ENCODE results near the gene MUC5AC. TPM values are rescaled to one million over a fixed set of nuclear protein-coding genes. Genes with fewer than 3 reads are reported as not detected.
A peak's percentile ranks its signal among the peaks of the same experiment; 100 is the strongest.

The MUC5AC gene
- total RNA-seq, 4 donors from 2014 or later: not detected

DNA sequence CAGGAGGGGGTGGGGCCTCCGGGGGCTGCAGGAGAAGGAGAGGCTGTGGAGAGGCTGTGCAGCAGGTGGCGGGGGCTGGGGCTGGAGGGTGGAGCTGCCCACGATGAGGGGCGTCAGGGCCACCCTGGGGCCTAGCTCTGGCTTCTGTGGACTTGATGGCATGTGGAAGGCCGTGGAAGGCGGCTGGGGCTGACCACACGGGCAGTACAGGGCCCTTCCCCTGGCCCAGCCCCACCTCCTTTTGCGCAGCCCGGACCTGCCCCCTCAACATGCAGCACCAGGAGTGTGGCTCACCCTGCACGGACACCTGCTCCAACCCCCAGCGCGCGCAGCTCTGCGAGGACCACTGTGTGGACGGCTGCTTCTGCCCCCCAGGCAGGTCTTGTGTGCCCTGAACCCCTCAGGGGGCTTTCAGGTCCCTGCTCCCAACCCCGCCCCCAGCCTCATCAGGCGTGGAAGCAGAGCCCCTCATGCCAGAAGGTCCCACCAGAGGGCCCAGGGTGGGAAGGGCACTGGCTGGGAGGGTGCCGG is 71.2 kb downstream of the MUC5AC start:
- H3K27ac ChIP-seq: peak overlapping the region in 1 of 4 donors; percentile 47
- H3K4me3 ChIP-seq: no peak overlapping the region
- intact Hi-C loops (cut with DNase I; ENCODE audit: low total_unique reads): no loop called here
- H3K9me3 ChIP-seq: no peaks in the 10 kb centered on the region
- no peak for TF ChIP-seq EP300 (IDR thresholded peaks at IDR 0.05; ENCODE audit: low read depth)
- in situ Hi-C loops (cut with MboI; ENCODE audit: low pct_ligation_motif_present in 1 of 4, low pct_unique_long_range_greater_than_20kb in 1 of 4, low sequenced_read_pairs in 3 of 4): no loop called here
- H3K36me3 ChIP-seq: no peaks in the 10 kb centered on the region
- peaks cover 7 to 44% (median 37%) of the 10 kb centered on the region in 4 donors for H3K4me1 ChIP-seq
- WGBS, 2 donors (ENCODE audit: low coverage in 1 of 2): 69% methylated on average over 16 of the region's 18 CpGs; no CpG with 5 or more reads in 1 of the 2 donors
- no peaks in the 10 kb centered on the region for H3K27me3 ChIP-seq
- peak; percentile 9 for DNase-seq

DNA sequence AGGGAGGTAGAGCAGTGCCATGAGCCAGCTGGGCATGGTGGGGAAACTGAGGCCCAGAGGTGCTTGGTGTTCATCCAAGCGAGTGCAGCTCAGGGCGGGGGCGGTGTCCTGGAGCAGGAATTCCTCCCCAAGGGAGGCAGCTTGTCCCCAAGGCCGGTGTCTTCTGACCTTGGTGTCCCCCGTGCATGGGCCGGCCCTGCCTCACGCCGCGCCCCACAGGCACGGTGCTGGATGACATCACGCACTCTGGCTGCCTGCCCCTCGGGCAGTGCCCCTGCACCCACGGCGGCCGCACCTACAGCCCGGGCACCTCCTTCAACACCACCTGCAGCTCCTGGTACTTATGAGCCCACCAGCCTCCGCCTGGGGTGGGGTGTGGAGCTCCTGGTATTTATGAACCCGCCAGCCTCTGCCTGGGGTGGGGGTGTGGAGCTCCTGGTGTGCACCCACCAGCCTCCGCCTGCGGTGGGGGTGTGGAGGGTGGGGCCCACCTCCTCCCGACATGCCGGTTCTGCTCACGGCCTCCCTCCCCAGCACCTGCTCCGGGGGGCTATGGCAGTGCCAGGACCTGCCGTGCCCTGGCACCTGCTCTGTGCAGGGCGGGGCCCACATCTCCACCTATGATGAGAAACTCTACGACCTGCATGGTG is 71.8 kb downstream of the MUC5AC start:
- intact Hi-C loops (cut with DNase I; ENCODE audit: low total_unique reads): no loop called here
- Histone ChIP-seq H3K9me3 (no peaks in the 10 kb centered on the region), H3K27me3 (no peaks in the 10 kb centered on the region), H3K4me1 (peaks cover 7 to 47% (median 38%) of the 10 kb centered on the region in 4 donors), H3K36me3 (no peaks in the 10 kb centered on the region), H3K27ac (peak overlapping the region in 1 of 4 donors; percentile 47), H3K4me3 (no peak overlapping the region)
- DNase-seq: peak; percentile 68
- WGBS, 2 donors (ENCODE audit: low coverage in 1 of 2): 62% methylated on average over 21 of the region's 27 CpGs; no CpG with 5 or more reads in 1 of the 2 donors
- TF ChIP-seq EP300 (IDR thresholded peaks at IDR 0.05; ENCODE audit: low read depth): no peak
- TF ChIP-seq POLR2A (IDR thresholded peaks at IDR 0.05): no peak
- TF ChIP-seq POLR2AphosphoS5 (IDR thresholded peaks at IDR 0.05): no peak
- TF ChIP-seq, protein P1, sequence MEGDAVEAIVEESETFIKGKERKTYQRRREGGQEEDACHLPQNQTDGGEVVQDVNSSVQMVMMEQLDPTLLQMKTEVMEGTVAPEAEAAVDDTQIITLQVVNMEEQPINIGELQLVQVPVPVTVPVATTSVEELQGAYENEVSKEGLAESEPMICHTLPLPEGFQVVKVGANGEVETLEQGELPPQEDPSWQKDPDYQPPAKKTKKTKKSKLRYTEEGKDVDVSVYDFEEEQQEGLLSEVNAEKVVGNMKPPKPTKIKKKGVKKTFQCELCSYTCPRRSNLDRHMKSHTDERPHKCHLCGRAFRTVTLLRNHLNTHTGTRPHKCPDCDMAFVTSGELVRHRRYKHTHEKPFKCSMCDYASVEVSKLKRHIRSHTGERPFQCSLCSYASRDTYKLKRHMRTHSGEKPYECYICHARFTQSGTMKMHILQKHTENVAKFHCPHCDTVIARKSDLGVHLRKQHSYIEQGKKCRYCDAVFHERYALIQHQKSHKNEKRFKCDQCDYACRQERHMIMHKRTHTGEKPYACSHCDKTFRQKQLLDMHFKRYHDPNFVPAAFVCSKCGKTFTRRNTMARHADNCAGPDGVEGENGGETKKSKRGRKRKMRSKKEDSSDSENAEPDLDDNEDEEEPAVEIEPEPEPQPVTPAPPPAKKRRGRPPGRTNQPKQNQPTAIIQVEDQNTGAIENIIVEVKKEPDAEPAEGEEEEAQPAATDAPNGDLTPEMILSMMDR (IDR thresholded peaks at IDR 0.05): no peak
- in situ Hi-C loops (cut with MboI; ENCODE audit: low pct_ligation_motif_present in 1 of 4, low pct_unique_long_range_greater_than_20kb in 1 of 4, low sequenced_read_pairs in 3 of 4): no loop called here

DNA sequence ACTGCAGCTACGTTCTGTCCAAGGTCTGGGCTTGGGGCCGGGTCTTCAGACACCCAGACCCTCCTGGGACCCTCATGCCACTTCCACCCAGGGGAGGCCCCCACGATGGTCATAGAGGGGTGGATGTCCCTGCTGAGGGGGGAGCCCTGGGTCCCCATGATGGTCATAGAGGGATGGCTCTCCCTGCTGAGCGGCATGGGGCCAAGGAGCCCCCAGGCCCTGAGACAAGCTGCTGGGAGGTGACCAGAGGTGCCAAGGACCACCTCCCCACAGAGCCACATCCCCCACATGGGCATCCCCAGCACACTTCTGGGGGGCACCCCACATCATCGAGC is 72.3 kb downstream of the MUC5AC start:
- in situ Hi-C loops (cut with MboI; ENCODE audit: low pct_ligation_motif_present in 1 of 4, low pct_unique_long_range_greater_than_20kb in 1 of 4, low sequenced_read_pairs in 3 of 4): no loop called here
- H3K9me3 ChIP-seq: no peaks in the 10 kb centered on the region
- WGBS, 2 donors (ENCODE audit: low coverage in 1 of 2): 68% methylated on average over 5 of the region's 5 CpGs; no CpG with 5 or more reads in 1 of the 2 donors
- intact Hi-C loops (cut with DNase I; ENCODE audit: low total_unique reads): no loop called here
- H3K27ac ChIP-seq: peak overlapping the region in 1 of 4 donors; percentile 47
- no peaks in the 10 kb centered on the region for H3K36me3 ChIP-seq
- H3K4me1 ChIP-seq: peaks cover 7 to 47% (median 34%) of the 10 kb centered on the region in 4 donors
- TF ChIP-seq, protein P1 (IDR thresholded peaks at IDR 0.05): no peak
- no peak for TF ChIP-seq POLR2A (IDR thresholded peaks at IDR 0.05)
- no peak for TF ChIP-seq POLR2AphosphoS5 (IDR thresholded peaks at IDR 0.05)
- TF ChIP-seq EP300 (IDR thresholded peaks at IDR 0.05; ENCODE audit: low read depth): no peak
- no peak for DNase-seq
- no peak overlapping the region for H3K4me3 ChIP-seq
- H3K27me3 ChIP-seq: no peaks in the 10 kb centered on the region

GRCh38 chr11:1230456-1231395 is 73.0 kb downstream of the MUC5AC start:
- H3K9me3 ChIP-seq: no peaks in the 10 kb centered on the region
- H3K27me3 ChIP-seq: no peaks in the 10 kb centered on the region
- 78% methylated on average over 36 of the region's 45 CpGs; no CpG with 5 or more reads in 1 of the 2 donors for WGBS, 2 donors (ENCODE audit: low coverage in 1 of 2)
- peaks cover 7 to 47% (median 34%) of the 10 kb centered on the region in 4 donors for H3K4me1 ChIP-seq
- no peak overlapping the region for H3K4me3 ChIP-seq
- H3K36me3 ChIP-seq: no peaks in the 10 kb centered on the region
- in situ Hi-C loops (cut with MboI; ENCODE audit: low pct_ligation_motif_present in 1 of 4, low pct_unique_long_range_greater_than_20kb in 1 of 4, low sequenced_read_pairs in 3 of 4) (no loop called here), intact Hi-C loops (cut with DNase I; ENCODE audit: low total_unique reads) (no loop called here)
- peak; percentile 8 for DNase-seq
- peak overlapping the region in 1 of 4 donors; percentile 87 for H3K27ac ChIP-seq
- no peak for TF ChIP-seq POLR2AphosphoS5 (IDR thresholded peaks at IDR 0.05)
- TF ChIP-seq POLR2A (IDR thresholded peaks at IDR 0.05): no peak
- TF ChIP-seq, protein P1 (IDR thresholded peaks at IDR 0.05): no peak
- TF ChIP-seq EP300 (IDR thresholded peaks at IDR 0.05; ENCODE audit: low read depth): no peak

All from transverse colon (tissue), 4 donors.